MM.1S (cell line): ENCODE results near the gene CTAG2.

Experiments
- DNase-seq: peaks from one replicate; pipeline ENCODE4 v3.0.0-alpha.2; 2015
- H2AFZ ChIP-seq: fragments of 300-600 bp; sonication (generic); 2 replicates; pipeline ENCODE4 v1.6.0; 2016; ENCODE audit warnings: antibody characterized with exemption, low read length
- H3F3A ChIP-seq: fragments of 300-600 bp; sonication (generic); 2 replicates; pipeline ENCODE4 v1.6.1; 2016; ENCODE audit warnings: mild to moderate bottlenecking, antibody characterized with exemption, low read length, moderate library complexity, mixed read lengths; ENCODE audit not compliant: insufficient read depth
- H3K27ac ChIP-seq: fragments of 300-600 bp; sonication (generic); 2 replicates; pipeline ENCODE4 v1.5.1; 2016; ENCODE audit warnings: mild to moderate bottlenecking, low read length
- H3K27me3 ChIP-seq: fragments of 300-600 bp; sonication (generic); replicated peaks from 2 replicates; pipeline ENCODE4 v1.6.0; 2016; ENCODE audit warnings: low read length; ENCODE audit not compliant: insufficient read depth
- H3K36me3 ChIP-seq: fragments of 300-600 bp; sonication (generic); replicated peaks from 2 replicates; pipeline ENCODE4 v1.6.1; 2016; ENCODE audit warnings: mild to moderate bottlenecking, low read length, mixed read lengths; ENCODE audit not compliant: insufficient read depth
- H3K4me1 ChIP-seq: fragments of 300-600 bp; sonication (generic); 2 replicates; pipeline ENCODE4 v1.6.1; 2016; ENCODE audit warnings: low read length, mixed read lengths
- H3K4me2 ChIP-seq: fragments of 300-600 bp; sonication (generic); 2 replicates; pipeline ENCODE4 v1.6.0; 2016; ENCODE audit warnings: low read depth, low read length
- H3K4me3 ChIP-seq: fragments of 300-600 bp; sonication (generic); 2 replicates; pipeline ENCODE4 v1.5.1; 2016; ENCODE audit warnings: low read length, mixed read lengths
- H3K79me2 ChIP-seq: fragments of 300-600 bp; sonication (generic); 2 replicates; pipeline ENCODE4 v1.6.1; 2016; ENCODE audit warnings: mixed run types, low read length, mixed read lengths
- H3K9ac ChIP-seq: fragments of 300-600 bp; sonication (generic); 2 replicates; pipeline ENCODE4 v1.6.1; 2016; ENCODE audit warnings: low read length, mixed read lengths
- H3K9me2 ChIP-seq: fragments of 300-600 bp; sonication (generic); replicated peaks from 2 replicates; pipeline ENCODE4 v1.6.1; 2016; ENCODE audit warnings: mild to moderate bottlenecking, low read length, mixed read lengths; ENCODE audit not compliant: insufficient read depth
- H3K9me3 ChIP-seq: fragments of 300-600 bp; sonication (generic); replicated peaks from 2 replicates; pipeline ENCODE4 v1.6.1; 2016; ENCODE audit warnings: mild to moderate bottlenecking, low read length, mixed read lengths; ENCODE audit not compliant: insufficient read depth
- H4K20me1 ChIP-seq: fragments of 300-600 bp; sonication (generic); 2 replicates; pipeline ENCODE4 v1.6.1; 2016; ENCODE audit warnings: mild to moderate bottlenecking, low read length, moderate library complexity, mixed read lengths; ENCODE audit not compliant: insufficient read depth
- CTCF ChIP-seq: fragments of 300-600 bp; sonication (generic); IDR thresholded peaks from 2 replicates; pipeline ENCODE4 v1.5.1; 2016; ENCODE audit warnings: antibody characterized with exemption, low read length, mixed read lengths
- EZH2 ChIP-seq: fragments of 300-600 bp; sonication (generic); optimal IDR thresholded peaks from 2 replicates; pipeline ENCODE3; 2017; ENCODE audit warnings: low read depth, mild to moderate bottlenecking, antibody characterized with exemption, low read length, mixed read lengths
- EZH2phosphoT487 ChIP-seq: fragments of 300-600 bp; sonication (generic); IDR thresholded peaks from 2 replicates; pipeline ENCODE4 v1.6.1; 2018; ENCODE audit warnings: antibody characterized with exemption, low read length

CTAG2 gene

GRCh38 chrX:154661170-154661569 lies 7.8 kb upstream of the CTAG2 start:
- Histone ChIP-seq H3K9me3 (no peaks in the 10 kb centered on the region), H3K27ac (no peak overlapping the region)

GRCh38 chrX:154660541-154660940 lies 7.2 kb upstream of the CTAG2 start:
- no peaks in the 10 kb centered on the region for H3K9me2 ChIP-seq
- no peak overlapping the region for H3K4me3 ChIP-seq
- DNase-seq = no peak
- no peak overlapping the region for H3K4me2 ChIP-seq
- no peak overlapping the region for H3K9ac ChIP-seq
- H4K20me1 ChIP-seq = no peaks in the 10 kb centered on the region
- no peaks in the 10 kb centered on the region for H3K27me3 ChIP-seq
- peaks cover 8% of the 10 kb centered on the region; the same call in 1 of the 2 replicates for H3F3A ChIP-seq
- no peaks in the 10 kb centered on the region for H3K36me3 ChIP-seq
- TF ChIP-seq EZH2 (no peak), CTCF (no peak), EZH2phosphoT487 (no peak)
- H3K9me3 ChIP-seq = no peaks in the 10 kb centered on the region
- H2AFZ ChIP-seq = no peak overlapping the region
- no peaks in the 10 kb centered on the region for H3K79me2 ChIP-seq
- H3K27ac ChIP-seq = no peak overlapping the region
- H3K4me1 ChIP-seq = peaks cover 10% of the 10 kb centered on the region

More at GRCh38 chrX:154661170-154661569, 7.8 kb upstream of the CTAG2 start:
- Histone ChIP-seq H3K9ac (no peak overlapping the region), H4K20me1 (no peaks in the 10 kb centered on the region), H2AFZ (no peak overlapping the region), H3K4me2 (no peak overlapping the region), H3K9me2 (no peaks in the 10 kb centered on the region), H3K79me2 (no peaks in the 10 kb centered on the region), H3K27me3 (no peaks in the 10 kb centered on the region), H3K4me3 (no peak overlapping the region), H3K4me1 (peaks cover 10% of the 10 kb centered on the region), H3F3A (peaks cover 8% of the 10 kb centered on the region; the same call in 1 of the 2 replicates), H3K36me3 (no peaks in the 10 kb centered on the region)
- no peak for DNase-seq
- TF ChIP-seq EZH2 = no peak
- no peak for TF ChIP-seq EZH2phosphoT487
- no peak for TF ChIP-seq CTCF

- TF ChIP-seq CTCF = no peak
- no peak for TF ChIP-seq EZH2
- no peak for TF ChIP-seq EZH2phosphoT487
- no peak overlapping the region for H2AFZ ChIP-seq
- H3K4me2 ChIP-seq = no peak overlapping the region
- no peaks in the 10 kb centered on the region for H3K9me3 ChIP-seq
- no peaks in the 10 kb centered on the region for H3K27me3 ChIP-seq
- no peaks in the 10 kb centered on the region for H3K79me2 ChIP-seq
- no peaks in the 10 kb centered on the region for H4K20me1 ChIP-seq
- H3K4me3 ChIP-seq = no peak overlapping the region
- H3K4me1 ChIP-seq = peaks cover 10% of the 10 kb centered on the region
- no peak overlapping the region for H3K9ac ChIP-seq
- H3K36me3 ChIP-seq = no peaks in the 10 kb centered on the region
- H3F3A ChIP-seq = peaks cover 8% of the 10 kb centered on the region; the same call in 1 of the 2 replicates
- no peaks in the 10 kb centered on the region for H3K9me2 ChIP-seq
- no peak for DNase-seq
- no peak overlapping the region for H3K27ac ChIP-seq
Measured at GRCh38 chrX:154658957-154659356, 5.6 kb upstream of the CTAG2 start.
